ENCODE data around the gene EIF3B.

DNA sequence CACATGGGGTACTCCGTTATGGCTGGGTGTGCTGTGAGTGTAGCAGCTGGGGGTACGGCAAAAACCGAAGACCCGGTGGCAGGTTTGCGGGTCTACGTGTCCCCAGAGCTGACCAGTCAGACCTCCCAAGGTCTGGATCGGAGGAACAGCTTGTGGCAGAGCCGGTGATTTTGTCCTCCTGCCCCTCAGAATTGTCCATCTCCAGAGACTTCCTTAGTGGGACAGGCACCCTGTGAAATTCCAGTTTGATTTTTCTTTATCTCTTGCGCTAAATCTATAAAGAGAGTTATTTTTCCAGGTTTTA, 1.0 kb downstream of the EIF3B start:
- TF ChIP-seq, protein P1, sequence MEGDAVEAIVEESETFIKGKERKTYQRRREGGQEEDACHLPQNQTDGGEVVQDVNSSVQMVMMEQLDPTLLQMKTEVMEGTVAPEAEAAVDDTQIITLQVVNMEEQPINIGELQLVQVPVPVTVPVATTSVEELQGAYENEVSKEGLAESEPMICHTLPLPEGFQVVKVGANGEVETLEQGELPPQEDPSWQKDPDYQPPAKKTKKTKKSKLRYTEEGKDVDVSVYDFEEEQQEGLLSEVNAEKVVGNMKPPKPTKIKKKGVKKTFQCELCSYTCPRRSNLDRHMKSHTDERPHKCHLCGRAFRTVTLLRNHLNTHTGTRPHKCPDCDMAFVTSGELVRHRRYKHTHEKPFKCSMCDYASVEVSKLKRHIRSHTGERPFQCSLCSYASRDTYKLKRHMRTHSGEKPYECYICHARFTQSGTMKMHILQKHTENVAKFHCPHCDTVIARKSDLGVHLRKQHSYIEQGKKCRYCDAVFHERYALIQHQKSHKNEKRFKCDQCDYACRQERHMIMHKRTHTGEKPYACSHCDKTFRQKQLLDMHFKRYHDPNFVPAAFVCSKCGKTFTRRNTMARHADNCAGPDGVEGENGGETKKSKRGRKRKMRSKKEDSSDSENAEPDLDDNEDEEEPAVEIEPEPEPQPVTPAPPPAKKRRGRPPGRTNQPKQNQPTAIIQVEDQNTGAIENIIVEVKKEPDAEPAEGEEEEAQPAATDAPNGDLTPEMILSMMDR (IDR thresholded peaks at IDR 0.05), result no peak
- no peak for TF ChIP-seq POLR2A (IDR thresholded peaks at IDR 0.05)

Data from Peyer's patch (tissue), 4 donors.